Spleen (tissue), 7 donors: ENCODE data around the gene DNAJC19.

Experiments
- CTCF ChIP-seq, 11 experiments: fragments of 200-600 bp in 7 of 11; fragments of 450-650 bp in 4 of 11; sonication (generic) in 4 of 11; IDR thresholded peaks in 8 of 11; conservative IDR thresholded peaks in 3 of 11; 1 replicate in 7 of 11; 2 replicates in 4 of 11; pipeline versions ENCODE4 v1.4.0 to v1.8.0; 2016 to 2021; ENCODE audit warnings: antibody characterized with exemption in 11 of 11, inconsistent platforms in 4 of 11, mild to moderate bottlenecking in 1 of 11
- POLR2A ChIP-seq, 3 donors: fragments of 450-650 bp; IDR thresholded peaks; one replicate each; pipeline ENCODE4 v1.5.1; 2017; ENCODE audit warnings: antibody characterized with exemption in 3 of 3, mild to moderate bottlenecking in 1 of 3
- POLR2AphosphoS5 ChIP-seq, 3 donors: sonication (generic); formaldehyde crosslinking; IDR thresholded peaks; one replicate each; pipeline ENCODE4 v1.5.1; 2017; ENCODE audit warnings: antibody characterized with exemption in 3 of 3
- donor health status: DM: no; HTN: no; CAD: no; lungs with moderate emphysema.
- donor health status: DM: no; HTN: no; CAD: no.
- donor health status: DM: no; HTN: no; CAD: no.

GRCh38 chr3:180974286-180974685, 15.2 kb downstream of the DNAJC19 start:
- no peak for TF ChIP-seq CTCF (IDR thresholded peaks at IDR 0.05 in 8 of 11, conservative IDR thresholded peaks at IDR 0.05 in 3 of 11)
- no peak for TF ChIP-seq POLR2A (IDR thresholded peaks at IDR 0.05)
- peak in 1 of 3 donors; percentile 13 for TF ChIP-seq POLR2AphosphoS5 (IDR thresholded peaks at IDR 0.05)
